Upper lobe of left lung (tissue), 6 donors: ENCODE measurements around the gene CCDC171. TPM values are rescaled to one million over a fixed set of nuclear protein-coding genes. Genes with fewer than 3 reads are reported as not detected.

ENCODE experiments used
- ATAC-seq, 2 donors: fragments of 200-7000 bp; cut with Tn5 transposase; one replicate each; pipeline ENCODE4 v1.9.1; 2022; ENCODE audit warnings: mild to moderate bottlenecking in 2 of 2, moderate library complexity in 2 of 2; ENCODE audit not compliant: low FRiP score in 2 of 2
- DNase-seq, 2 donors: peaks; one replicate each; pipeline ENCODE4 v3.0.0-alpha.2; 2019 to 2020
- H3K27ac ChIP-seq, 4 donors: fragments of 200-600 bp; sonication (generic); one replicate each; pipeline ENCODE4 v1.5.1; 2016 to 2019
- H3K27me3 ChIP-seq, 4 donors: fragments of 200-600 bp; sonication (generic); one replicate each; pipeline ENCODE4 v1.5.1; 2017 to 2019
- H3K36me3 ChIP-seq, 4 donors: fragments of 200-600 bp; sonication (generic); one replicate each; pipeline ENCODE4 v1.5.1; 2016 to 2019
- H3K4me1 ChIP-seq, 4 donors: fragments of 200-600 bp; sonication (generic); one replicate each; pipeline ENCODE4 v1.5.1; 2018 to 2019
- H3K4me3 ChIP-seq, 4 donors: fragments of 200-600 bp; sonication (generic); one replicate each; pipeline ENCODE4 v1.5.1; 2017 to 2019; ENCODE audit warnings: mild to moderate bottlenecking in 2 of 4, moderate library complexity in 1 of 4
- H3K9me3 ChIP-seq, 4 donors: fragments of 200-600 bp; sonication (generic); one replicate each; pipeline ENCODE4 v1.5.1; 2018 to 2019
- EP300 ChIP-seq, 4 donors: sonication (generic); formaldehyde crosslinking; IDR thresholded peaks; one replicate each; pipeline ENCODE4 v1.5.1; 2017; ENCODE audit warnings: antibody characterized with exemption in 4 of 4, control low read depth in 2 of 4
- POLR2A ChIP-seq, 4 donors: fragments of 450-650 bp; IDR thresholded peaks; one replicate each; pipeline ENCODE4 v1.5.1; 2016 to 2017; ENCODE audit warnings: antibody characterized with exemption in 4 of 4, mild to moderate bottlenecking in 2 of 4
- POLR2AphosphoS5 ChIP-seq, 2 donors: sonication (generic); formaldehyde crosslinking; IDR thresholded peaks; one replicate each; pipeline ENCODE4 v1.5.1; 2017; ENCODE audit warnings: antibody characterized with exemption in 2 of 2
- WGBS, 2 donors: methylation state at CpG; one replicate each; pipeline ENCODE4 v1.1.5; 2017 to 2018; 5-methylcytosine and 5-hydroxymethylcytosine counted together
- total RNA-seq, 6 donors: library from RNA; depleted of rRNA in 4 of 6; stranded (reverse); fragments of >200 nt in 4 of 6; gene quantifications; one replicate each; pipeline versions ENCODE4 v1.1.0 to v1.2.1, GENCODE V29; 2016 to 2021
- TF ChIP-seq, protein P1 (sequence below), 6 experiments: fragments of 450-650 bp in 4 of 6; fragments of 200-600 bp in 2 of 6; sonication (generic) in 2 of 6; IDR thresholded peaks; one replicate each; pipeline ENCODE4 v1.5.1; 2016 to 2019; ENCODE audit warnings: antibody characterized with exemption in 6 of 6
- donor health status: DM: no; HTN: no; CAD: no; lungs with moderate emphysema.
- donor health status: DM: no; HTN: yes; CAD: no; lungs with severe emphysema.

The CCDC171 gene
- total RNA-seq, 6 donors from 2014 or later: 2.4 to 16.8 (median 6.6) TPM

DNA sequence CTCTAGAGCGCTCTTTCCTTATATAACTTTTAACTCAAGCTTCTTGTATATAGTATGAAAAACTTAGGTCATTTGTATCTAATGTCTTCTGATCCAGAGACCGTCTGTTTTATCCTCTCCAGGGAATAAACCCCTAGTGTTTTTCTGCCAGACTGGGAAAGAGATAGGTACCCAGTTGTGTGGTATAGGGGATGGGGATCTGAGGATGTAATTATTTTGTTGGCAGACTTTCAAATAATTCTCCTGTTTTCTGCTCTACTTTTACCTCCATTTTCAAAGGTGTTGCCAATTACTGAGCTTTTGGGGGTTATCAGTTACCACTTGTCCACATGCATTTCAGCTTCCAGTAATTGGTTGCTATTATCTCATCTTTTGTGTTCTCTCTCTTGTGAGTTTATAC is 17.9 kb downstream of the CCDC171 start:
- no peak for ATAC-seq
- no peaks in the 10 kb centered on the region for H3K9me3 ChIP-seq

DNA sequence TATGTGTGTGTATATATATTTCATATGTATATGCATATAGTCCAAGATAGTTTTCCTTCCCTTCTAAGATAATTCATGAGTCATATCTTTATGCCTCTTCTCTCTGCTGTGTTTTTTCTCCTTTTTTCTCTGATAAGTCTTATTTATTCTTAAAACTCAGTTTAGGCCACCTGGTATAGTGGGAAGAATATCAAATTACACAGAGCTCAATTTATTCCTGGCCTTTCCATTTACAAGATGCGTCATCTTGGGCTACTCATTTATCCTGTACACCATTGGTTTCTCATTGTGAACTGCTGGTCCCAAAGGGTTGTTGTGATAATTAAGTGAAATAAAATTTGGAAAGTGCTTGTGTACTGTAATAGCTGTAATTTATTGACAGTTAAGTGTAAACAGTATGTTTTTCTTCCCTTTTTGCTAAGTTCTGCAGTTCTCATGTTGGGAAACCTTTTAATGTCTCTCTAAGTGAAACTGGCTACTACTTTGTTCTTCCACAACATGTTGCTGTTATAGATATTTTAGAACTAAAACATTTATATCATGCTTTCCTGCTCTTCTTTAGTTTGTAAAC is 19.4 kb downstream of the CCDC171 start:
- 85 to 95% methylated on average over 1 of the region's 1 CpG for WGBS, 2 donors
- no peaks in the 10 kb centered on the region for H3K9me3 ChIP-seq
- no peak overlapping the region for H3K4me3 ChIP-seq
- DNase-seq: no peak
- no peaks in the 10 kb centered on the region for H3K4me1 ChIP-seq
- no peaks in the 10 kb centered on the region for H3K36me3 ChIP-seq
- H3K27me3 ChIP-seq: no peaks in the 10 kb centered on the region
- no peak for ATAC-seq
- no peak overlapping the region for H3K27ac ChIP-seq
- TF ChIP-seq, protein P1, sequence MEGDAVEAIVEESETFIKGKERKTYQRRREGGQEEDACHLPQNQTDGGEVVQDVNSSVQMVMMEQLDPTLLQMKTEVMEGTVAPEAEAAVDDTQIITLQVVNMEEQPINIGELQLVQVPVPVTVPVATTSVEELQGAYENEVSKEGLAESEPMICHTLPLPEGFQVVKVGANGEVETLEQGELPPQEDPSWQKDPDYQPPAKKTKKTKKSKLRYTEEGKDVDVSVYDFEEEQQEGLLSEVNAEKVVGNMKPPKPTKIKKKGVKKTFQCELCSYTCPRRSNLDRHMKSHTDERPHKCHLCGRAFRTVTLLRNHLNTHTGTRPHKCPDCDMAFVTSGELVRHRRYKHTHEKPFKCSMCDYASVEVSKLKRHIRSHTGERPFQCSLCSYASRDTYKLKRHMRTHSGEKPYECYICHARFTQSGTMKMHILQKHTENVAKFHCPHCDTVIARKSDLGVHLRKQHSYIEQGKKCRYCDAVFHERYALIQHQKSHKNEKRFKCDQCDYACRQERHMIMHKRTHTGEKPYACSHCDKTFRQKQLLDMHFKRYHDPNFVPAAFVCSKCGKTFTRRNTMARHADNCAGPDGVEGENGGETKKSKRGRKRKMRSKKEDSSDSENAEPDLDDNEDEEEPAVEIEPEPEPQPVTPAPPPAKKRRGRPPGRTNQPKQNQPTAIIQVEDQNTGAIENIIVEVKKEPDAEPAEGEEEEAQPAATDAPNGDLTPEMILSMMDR (IDR thresholded peaks at IDR 0.05): no peak
- TF ChIP-seq POLR2AphosphoS5 (IDR thresholded peaks at IDR 0.05) (no peak), POLR2A (IDR thresholded peaks at IDR 0.05) (no peak), EP300 (IDR thresholded peaks at IDR 0.05) (no peak)

More for the DNA sequence above, 17.9 kb downstream of the CCDC171 start:
- Histone ChIP-seq H3K27ac (no peak overlapping the region), H3K36me3 (no peaks in the 10 kb centered on the region), H3K27me3 (no peaks in the 10 kb centered on the region), H3K4me1 (no peaks in the 10 kb centered on the region), H3K4me3 (no peak overlapping the region)
- 95 to 100% methylated on average over 2 of the region's 2 CpGs for WGBS, 2 donors
- TF ChIP-seq, protein P1 (IDR thresholded peaks at IDR 0.05): no peak
- TF ChIP-seq POLR2A (IDR thresholded peaks at IDR 0.05): no peak
- TF ChIP-seq POLR2AphosphoS5 (IDR thresholded peaks at IDR 0.05): no peak
- TF ChIP-seq EP300 (IDR thresholded peaks at IDR 0.05): no peak
- DNase-seq: no peak

DNA sequence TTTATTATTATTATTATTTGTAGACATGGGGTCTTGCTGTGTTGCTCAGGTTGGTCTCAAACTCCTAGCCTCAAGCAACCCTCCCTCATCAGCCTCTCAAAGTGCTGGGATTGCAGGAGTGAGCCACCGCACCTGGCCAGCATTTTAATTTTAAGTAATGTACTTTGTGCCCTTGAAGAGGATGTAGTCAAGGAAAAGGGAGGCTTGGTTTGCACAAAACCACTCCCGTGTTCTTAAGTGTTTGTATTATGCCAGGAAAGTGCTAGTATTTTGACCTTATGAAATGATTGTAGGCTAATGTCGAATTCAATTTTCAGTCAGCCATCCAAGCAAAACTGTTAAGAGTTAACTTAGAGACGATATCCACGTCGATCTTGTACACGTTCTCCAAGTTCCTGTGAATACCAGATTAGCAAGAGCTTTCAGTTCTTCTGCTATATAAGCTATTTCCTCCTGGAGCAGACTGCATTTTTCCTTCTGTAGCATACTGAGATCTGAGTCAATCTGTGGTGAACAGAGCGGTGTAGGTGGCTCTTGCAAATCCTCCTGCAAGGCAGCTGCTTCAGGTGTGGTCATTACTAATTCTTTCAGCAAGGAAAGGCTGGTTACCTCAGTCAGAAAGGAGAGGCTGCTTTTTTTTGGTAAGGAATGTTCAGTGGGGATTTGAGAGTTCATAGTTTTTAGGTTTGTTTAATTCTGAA is 23.7 kb downstream of the CCDC171 start:
- ATAC-seq (no peak), DNase-seq (peak in 1 of 2 donors; percentile 44)
- Histone ChIP-seq H3K4me1 (no peaks in the 10 kb centered on the region), H3K9me3 (no peaks in the 10 kb centered on the region), H3K27me3 (no peaks in the 10 kb centered on the region), H3K4me3 (no peak overlapping the region), H3K27ac (peak overlapping the region in 1 of 4 donors; percentile 28), H3K36me3 (no peaks in the 10 kb centered on the region)
- WGBS, 2 donors: 55 to 58% methylated on average over 8 of the region's 8 CpGs
- TF ChIP-seq EP300 (IDR thresholded peaks at IDR 0.05) (no peak), POLR2A (IDR thresholded peaks at IDR 0.05) (no peak), POLR2AphosphoS5 (IDR thresholded peaks at IDR 0.05) (no peak)
- TF ChIP-seq, protein P1 (IDR thresholded peaks at IDR 0.05): no peak

- H3K36me3 ChIP-seq: no peaks in the 10 kb centered on the region
- ATAC-seq (no peak), DNase-seq (no peak)
- H3K27ac ChIP-seq: no peak overlapping the region
- no peaks in the 10 kb centered on the region for H3K27me3 ChIP-seq
- H3K4me1 ChIP-seq: no peaks in the 10 kb centered on the region
- no peak overlapping the region for H3K4me3 ChIP-seq
- TF ChIP-seq EP300 (IDR thresholded peaks at IDR 0.05) (no peak), POLR2A (IDR thresholded peaks at IDR 0.05) (no peak), POLR2AphosphoS5 (IDR thresholded peaks at IDR 0.05) (no peak)
- TF ChIP-seq, protein P1 (IDR thresholded peaks at IDR 0.05): no peak
- WGBS, 2 donors: 83 to 87% methylated on average over 6 of the region's 6 CpGs
- no peaks in the 10 kb centered on the region for H3K9me3 ChIP-seq
Measured at GRCh38 chr9:15578714-15579113, 25.9 kb downstream of the CCDC171 start.
